ENCODE results near the gene FAM149A. TPM values are rescaled to one million over a fixed set of nuclear protein-coding genes. Genes with fewer than 3 reads are reported as not detected.

Gene FAM149A
- total and polyA plus RNA-seq, 2 donors (not counting 3 experiments of a cell fraction or from before 2014, with no cell fraction given): 0.08 to 0.20 TPM

GRCh38 chr4:186191200-186192065, 86.9 kb downstream of the FAM149A start, which contains the start of gene CYP4V2:
CYP4V2 (plus strand) TSS chr4:186191567; CDS start chr4:186191824, 257 bp downstream.
- peak; percentile 67 for FAIRE-seq
- Histone ChIP-seq H3K27ac (ENCODE audit: insufficient read depth, low read depth, low read length) (no peak within 1 kb of the TSS), H4K20me1 (replicated peaks; ENCODE audit: control insufficient read depth, extremely low read depth, insufficient read depth, low read length) (no peaks in the 10 kb centered on the region), H3K4me1 (ENCODE audit: control insufficient read depth, extremely low read depth, insufficient read depth, low read length) (peaks cover 8% of the 10 kb centered on the region), H3K9me3 (replicated peaks; ENCODE audit: control insufficient read depth, insufficient read depth, low read length) (no peaks in the 10 kb centered on the region), H3K9me1 (replicated peaks; ENCODE audit: control insufficient read depth, extremely low read depth, insufficient read depth, low read length) (no peaks in the 10 kb centered on the region), H3K9ac (replicated peaks; ENCODE audit: extremely low read depth, insufficient read depth, low read length) (peak within 1 kb of the TSS; percentile 49), H3K4me2 (ENCODE audit: insufficient read depth, low read length) (peak within 1 kb of the TSS; percentile 60), H3K27me3 (ENCODE audit: control insufficient read depth in 2 of 2, insufficient read depth in 2 of 2, low read length in 2 of 2) (peaks cover 4 to 6% of the 10 kb centered on the region in 2 experiments), H3K79me2 (ENCODE audit: control insufficient read depth, insufficient read depth, low read length) (no peaks in the 10 kb centered on the region), H3K36me3 (ENCODE audit: control insufficient read depth in 2 of 2, extremely low read depth in 1 of 2, insufficient read depth in 2 of 2, low read length in 2 of 2) (no peaks in the 10 kb centered on the region), H2AFZ (ENCODE audit: low read depth, low read length) (peak within 1 kb of the TSS; percentile 88), H3K4me3 (replicated peaks in 1 of 3; ENCODE audit: insufficient read depth in 1 of 3, low read depth in 1 of 3, low read length in 3 of 3) (peak within 1 kb of the TSS; percentile 56 to 74 (median 68))
- TF ChIP-seq POLR2AphosphoS5 (IDR thresholded peaks at IDR 0.05; ENCODE audit: insufficient read depth, low read depth, low read length) (peak; percentile 49), FOS (IDR thresholded peaks at IDR 0.05; ENCODE audit: borderline replicate concordance, insufficient read depth, low read length) (no peak), MAX (IDR thresholded peaks at IDR 0.05; ENCODE audit: insufficient read depth, insufficient read length) (no peak), JUN (IDR thresholded peaks at IDR 0.05; ENCODE audit: borderline replicate concordance, insufficient read depth, insufficient read length, low read depth) (no peak), POLR2A (IDR thresholded peaks at IDR 0.05; ENCODE audit: low read depth, low read length) (no peak), EZH2 (IDR thresholded peaks at IDR 0.05; ENCODE audit: borderline replicate concordance, low read depth, low read length, severe bottlenecking) (no peak), MYC (IDR thresholded peaks at IDR 0.05; ENCODE audit: low read depth, low read length) (no peak), GATA2 (IDR thresholded peaks at IDR 0.05; ENCODE audit: insufficient read depth, insufficient read length, low read depth, low read length) (no peak), CTCF (IDR thresholded peaks at IDR 0.05; ENCODE audit: extremely low read depth in 1 of 2, insufficient read depth in 1 of 2, low read depth in 1 of 2, low read length in 2 of 2) (peak; percentile 24 to 31)
- ChIA-PET CTCF (interaction anchor here (0.7 to 1.8 kb wide), 3 partner anchors 10 to 54 kb away, joined by 3 to 9 read pairs (median 6); no protein-coding TSS in a partner anchor), POLR2A (no interaction called here)
- DNase-seq (ENCODE audit: low read depth, low spot score): peak; percentile 28
- dilution Hi-C loops (cut with MboI; ENCODE audit: extremely low pct_ligation_motif_present, low sequenced_read_pairs) (no loop called here), intact Hi-C loops (cut with micrococcal nuclease) (loop anchor here (1.0 to 10.0 kb wide), 4 partner anchors 12 to 1367 kb away; partner anchors contain the start of genes ACSL1 and TLR3)
- no TSS peak for BruUV-seq (replicated peaks)

Measured in endothelial cell of umbilical vein (primary cell).